NB4 (cell line): ENCODE results near the gene ATIC.

Source experiments
- POLR2A ChIP-seq: IDR thresholded peaks from 2 replicates; pipeline ENCODE4 v1.6.1; 2011; ENCODE audit warnings: mild to moderate bottlenecking; ENCODE audit not compliant: insufficient read length; ENCODE audit errors: extremely low read depth
- TF ChIP-seq, protein P1 (sequence below): IDR thresholded peaks from one replicate; pipeline ENCODE4 v1.5.1; 2012; ENCODE audit warnings: low read depth, low read length

DNA sequence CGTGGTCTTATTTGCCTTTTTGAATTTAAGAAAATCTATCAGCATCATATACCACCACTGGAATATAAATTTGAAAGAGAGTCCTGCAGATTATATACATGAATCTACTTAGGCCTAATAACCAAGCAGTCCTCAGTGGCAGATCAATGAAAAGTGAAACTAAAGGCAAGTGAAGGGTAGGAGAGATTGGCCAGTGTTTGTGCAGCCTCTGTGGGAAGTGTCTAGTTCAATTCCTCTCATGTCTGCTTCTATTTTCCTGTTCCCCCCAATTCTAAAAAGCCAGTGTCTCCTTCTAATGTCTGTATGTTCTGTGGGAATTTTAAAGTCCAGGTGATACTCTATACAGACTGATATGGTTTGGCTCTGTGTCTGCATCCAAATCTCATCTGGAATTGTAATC, 62.1 kb downstream of the ATIC start:
- TF ChIP-seq, protein P1, sequence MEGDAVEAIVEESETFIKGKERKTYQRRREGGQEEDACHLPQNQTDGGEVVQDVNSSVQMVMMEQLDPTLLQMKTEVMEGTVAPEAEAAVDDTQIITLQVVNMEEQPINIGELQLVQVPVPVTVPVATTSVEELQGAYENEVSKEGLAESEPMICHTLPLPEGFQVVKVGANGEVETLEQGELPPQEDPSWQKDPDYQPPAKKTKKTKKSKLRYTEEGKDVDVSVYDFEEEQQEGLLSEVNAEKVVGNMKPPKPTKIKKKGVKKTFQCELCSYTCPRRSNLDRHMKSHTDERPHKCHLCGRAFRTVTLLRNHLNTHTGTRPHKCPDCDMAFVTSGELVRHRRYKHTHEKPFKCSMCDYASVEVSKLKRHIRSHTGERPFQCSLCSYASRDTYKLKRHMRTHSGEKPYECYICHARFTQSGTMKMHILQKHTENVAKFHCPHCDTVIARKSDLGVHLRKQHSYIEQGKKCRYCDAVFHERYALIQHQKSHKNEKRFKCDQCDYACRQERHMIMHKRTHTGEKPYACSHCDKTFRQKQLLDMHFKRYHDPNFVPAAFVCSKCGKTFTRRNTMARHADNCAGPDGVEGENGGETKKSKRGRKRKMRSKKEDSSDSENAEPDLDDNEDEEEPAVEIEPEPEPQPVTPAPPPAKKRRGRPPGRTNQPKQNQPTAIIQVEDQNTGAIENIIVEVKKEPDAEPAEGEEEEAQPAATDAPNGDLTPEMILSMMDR = no peak
- no peak for TF ChIP-seq POLR2A
